M059J (cell line): Measurements from ENCODE around the gene ODAD3. TPM values are rescaled to one million over a fixed set of nuclear protein-coding genes. Genes with fewer than 3 reads are reported as not detected.
"Not testable (repeated sequence)": the region's sequence is repeated elsewhere in the genome, so short reads cannot be mapped to it uniquely, and the experiment has no call there.

Experiments used
- DNase-seq: peaks from one replicate; pipeline ENCODE4 v3.0.0-alpha.2; 2012; ENCODE audit warnings: low read depth
- total RNA-seq: library from RNA; depleted of rRNA; stranded (reverse); fragments of >200 nt; shearing (Covaris generic); gene quantifications from 2 replicates; pipeline ENCODE4 v1.2.3, GENCODE V29; 2014

ODAD3 gene
- total RNA-seq, 1 experiment from 2014 or later = 0.54 TPM

DNA sequence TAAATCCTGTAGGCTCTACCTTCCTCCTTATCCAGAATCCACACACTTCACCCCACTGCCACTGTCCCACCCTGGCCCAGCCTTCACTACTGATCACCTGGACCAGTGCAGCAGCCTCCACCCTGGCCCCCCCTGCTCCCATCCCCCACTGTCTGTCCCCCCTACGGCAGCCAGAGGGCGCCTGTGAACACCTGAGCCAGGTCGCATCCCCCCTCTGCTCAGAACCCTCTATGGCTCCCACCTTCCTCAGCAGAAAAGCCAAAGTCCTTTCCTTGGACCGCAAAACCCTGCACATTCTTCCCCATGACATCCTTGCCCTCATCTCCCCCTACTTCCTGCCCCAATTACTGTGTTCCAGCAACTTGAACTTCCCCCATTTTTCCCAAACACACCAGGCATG lies 25.3 kb upstream of the ODAD3 start:
- DNase-seq = no peak

DNA sequence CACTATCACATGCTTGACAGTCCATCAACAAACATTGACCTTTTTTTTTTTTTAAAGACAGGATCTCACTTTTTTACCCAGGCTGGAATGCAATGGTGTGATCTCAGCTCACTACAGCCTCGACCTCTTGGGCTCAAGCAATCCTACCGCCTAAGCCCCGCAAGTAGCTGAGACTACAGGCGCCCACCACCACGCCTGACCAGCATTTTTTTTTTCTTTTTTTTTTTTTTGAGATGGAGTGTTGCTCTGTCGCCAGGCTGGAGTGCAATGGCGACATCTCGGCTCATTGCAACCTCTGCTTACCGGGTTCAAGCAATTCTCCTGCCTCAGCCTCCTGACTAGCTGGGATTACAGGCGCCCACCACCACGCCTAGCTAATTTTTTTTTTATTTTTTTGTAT lies 24.0 kb upstream of the ODAD3 start:
- not testable (repeated sequence) for DNase-seq

DNA sequence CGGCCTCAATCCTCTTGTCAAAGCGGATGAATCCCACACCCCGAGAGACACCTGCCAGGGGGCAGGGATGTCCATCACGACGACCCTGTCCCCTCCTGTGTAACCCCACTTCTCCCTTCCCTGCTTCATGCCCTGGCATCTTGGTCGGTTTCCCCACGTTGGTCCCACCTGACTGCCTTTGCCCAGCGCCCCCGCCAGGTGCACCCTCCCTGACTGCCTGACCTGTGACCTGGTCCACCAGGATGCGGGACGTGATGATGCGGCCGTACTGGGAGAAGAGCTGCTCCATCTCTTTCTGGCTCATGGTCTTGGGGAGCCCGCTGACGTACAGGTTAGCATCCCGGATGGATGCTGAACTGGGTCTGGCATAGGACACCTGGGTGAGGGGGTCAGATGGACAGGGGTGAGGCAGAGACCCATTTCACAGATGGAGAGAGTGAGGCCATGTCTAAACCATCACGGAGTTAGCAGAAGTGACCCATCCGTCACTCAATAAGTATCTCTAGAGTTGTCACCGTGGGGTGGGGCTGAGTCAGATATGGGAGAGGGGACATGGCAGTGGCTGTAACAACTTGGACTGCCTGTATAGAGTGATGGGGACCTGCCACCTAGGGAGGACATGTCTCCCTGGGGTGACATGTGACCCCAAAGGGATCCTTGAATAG lies 23.4 kb upstream of the ODAD3 start:
- no peak for DNase-seq

DNA sequence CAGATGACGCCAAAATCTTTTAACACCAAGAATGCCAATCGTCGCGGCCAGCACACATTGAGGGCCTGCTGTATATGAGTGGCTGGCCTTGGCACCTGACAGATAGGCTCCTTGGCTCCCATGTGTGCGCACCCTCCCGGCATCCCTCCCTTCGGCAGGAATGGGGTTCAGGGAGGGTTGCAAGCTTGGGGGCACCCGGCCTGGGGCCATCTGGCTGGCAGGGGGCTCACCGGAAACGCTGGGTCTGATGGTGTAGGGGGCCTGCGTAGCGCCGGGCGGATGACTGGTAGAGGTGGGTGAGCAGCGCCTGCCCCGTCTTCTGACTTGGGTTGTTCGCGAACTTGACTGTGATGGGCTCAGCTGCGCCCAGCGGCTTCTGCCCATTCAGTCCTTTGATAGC lies 22.9 kb upstream of the ODAD3 start:
- DNase-seq = no peak

DNA sequence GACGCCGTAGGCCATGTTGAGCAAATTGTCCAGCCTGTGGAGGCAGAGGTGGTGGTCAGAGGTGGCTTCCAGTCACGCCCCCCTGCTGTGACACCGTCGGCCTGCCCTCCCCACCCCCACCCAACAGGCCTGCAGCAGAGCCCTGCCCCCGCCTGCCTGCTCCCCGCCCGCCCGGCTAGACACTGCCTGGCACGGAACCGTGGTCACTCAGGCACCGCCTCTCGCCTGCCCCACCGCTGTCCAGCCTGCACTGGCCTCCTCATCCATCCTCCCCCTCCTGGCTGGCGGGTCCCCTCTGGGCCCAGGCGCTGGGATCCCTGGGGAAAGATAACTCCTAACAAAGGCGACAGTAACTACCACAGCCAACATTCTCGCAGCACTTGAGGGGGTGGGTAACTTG lies 22.2 kb upstream of the ODAD3 start:
- DNase-seq = no peak

DNA sequence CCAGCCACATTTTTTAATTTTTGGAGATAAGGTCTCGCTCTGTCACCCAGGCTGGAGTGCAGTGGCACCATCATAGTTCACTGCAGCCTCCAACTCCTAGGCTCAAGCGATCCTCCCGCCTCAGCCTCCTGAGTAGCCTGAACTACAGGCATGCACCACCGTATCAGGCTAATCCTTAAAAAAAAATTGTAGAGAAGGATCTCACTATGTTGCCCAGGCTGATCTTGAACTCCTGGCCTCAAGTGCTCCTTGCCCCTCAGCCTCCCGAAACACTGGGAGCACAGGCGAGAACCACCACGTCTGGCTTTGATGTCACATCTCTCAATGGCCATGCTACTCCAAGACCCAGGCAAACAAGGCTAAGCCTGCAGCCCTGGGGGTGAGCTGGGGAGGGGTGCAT lies 21.7 kb upstream of the ODAD3 start:
- no peak for DNase-seq

DNA sequence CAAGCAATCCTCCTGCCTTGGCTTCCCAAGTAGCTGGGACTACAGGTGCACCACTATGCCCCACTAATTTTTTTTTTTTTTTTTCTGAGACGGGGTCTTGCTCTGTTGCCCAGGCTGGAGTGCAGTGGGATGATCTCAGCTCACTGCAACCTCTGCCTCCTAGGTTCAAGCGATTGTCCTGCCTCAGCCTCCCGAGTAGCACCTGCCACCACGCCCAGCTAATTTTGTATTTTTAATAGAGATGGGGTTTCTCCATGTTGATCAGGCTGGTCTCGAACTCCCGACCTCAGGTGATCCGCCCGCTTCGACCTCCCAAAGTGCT lies 20.3 kb upstream of the ODAD3 start:
- not testable (repeated sequence) for DNase-seq

DNA sequence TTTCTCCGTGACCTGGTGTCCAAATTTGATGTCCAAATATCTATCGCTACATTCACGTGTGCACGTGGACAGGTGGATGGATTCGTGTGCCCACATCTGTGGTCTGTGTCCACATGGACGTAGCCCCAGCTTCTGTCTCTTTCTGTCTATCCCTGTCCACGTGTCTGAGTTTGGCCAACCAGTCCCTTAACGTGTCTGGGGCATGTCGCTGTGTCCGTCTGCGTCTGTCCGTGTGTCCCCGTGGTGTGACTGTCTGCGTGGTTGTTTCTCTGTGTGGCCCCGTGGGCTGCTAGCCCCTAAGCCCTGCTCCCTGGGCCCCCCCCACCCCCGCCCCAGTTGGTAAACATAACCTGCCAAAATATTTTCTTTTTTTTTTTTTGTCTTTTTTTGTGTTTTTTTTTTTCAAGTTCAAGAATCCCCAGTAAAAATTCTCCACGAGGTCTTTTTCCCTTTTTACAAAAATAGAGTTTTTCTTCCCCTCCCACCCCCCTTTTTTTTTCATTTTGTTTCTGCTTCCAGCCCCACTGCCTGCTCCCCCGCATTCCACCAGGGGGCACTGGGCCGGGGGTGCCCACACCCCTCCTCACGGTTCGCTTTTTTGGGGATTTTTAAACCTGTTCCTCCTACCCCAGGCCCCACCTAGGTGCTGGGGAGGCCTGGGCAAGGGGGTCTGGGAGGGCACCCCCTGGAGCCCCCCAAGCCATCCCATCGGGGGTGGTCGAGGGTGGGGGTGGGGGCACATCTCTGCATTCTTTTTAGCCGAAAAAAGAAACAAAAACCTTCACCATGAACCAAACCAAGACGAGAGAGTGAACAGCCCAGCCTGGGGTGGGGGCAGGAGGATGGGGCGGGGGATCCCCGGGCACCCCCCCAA lies 18.8 kb upstream of the ODAD3 start:
- no peak for DNase-seq

DNA sequence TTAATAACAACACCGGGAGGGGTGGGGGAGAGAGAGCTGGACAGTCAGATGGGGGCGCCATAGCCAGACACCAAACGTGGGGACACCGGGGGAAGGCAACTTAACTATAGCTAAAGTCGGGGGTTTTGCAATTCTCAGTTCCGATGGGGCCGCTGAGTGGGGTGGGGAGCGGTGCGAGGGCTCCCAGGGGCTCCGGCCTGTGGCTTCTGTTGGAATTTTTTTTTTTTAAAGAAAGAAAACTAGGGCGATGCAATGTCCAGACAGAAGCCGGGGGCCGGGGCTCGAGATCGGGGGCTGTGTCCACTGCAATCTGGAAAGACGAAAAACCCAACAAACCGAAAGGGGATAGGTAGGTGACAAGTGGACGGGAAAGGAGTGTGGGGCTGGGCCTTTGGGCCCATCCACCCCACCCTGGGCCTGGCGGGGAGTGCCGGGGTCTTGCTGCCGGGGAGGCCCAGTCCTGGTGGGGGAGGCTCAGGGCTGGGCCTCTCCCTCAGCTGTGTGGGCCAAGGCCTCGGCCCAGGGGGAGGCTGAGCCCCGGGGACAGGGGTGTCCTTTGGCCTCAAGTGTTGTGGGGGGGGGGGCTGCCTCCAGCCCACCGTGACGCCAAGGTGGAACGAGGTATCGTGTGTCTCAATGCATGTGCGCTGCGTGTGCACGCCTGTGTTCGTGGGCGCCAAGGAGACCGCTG lies 17.8 kb upstream of the ODAD3 start:
- no peak for DNase-seq

DNA sequence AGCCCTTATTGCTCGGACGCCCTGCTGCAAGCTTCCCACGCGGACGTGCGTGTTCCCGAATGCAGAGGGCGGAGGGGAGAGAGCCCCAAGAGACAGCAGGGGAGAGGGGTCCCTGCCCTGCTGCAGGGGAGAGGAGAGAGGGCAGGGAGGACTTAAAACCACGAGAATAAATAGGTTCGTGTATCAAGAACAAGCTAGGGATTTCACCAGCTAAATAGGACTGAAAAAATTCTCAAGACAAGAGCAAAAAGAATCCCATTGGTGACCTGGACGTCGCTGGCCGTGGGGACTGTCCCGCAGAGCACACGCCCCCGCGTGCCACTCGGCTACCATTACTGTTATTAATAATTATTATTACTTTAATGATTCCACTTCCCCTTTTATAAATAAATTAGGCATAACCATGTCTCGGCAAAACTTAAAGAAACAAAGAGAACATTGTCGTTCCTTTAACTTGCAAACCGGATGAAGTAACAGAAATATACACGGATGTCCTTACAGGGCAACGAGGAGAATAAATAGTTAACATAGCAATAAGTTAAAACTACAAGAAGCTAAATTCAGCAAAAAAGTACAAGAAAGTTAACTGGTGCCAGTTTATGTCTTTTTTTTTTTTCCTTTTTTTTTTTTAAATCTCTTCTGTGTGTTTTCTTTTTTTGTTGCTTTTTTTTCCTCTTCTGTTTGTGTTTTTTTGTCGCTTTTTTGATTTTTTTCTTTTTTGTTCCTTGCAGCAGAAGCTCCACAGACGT lies 17.1 kb upstream of the ODAD3 start:
- DNase-seq = no peak

DNA sequence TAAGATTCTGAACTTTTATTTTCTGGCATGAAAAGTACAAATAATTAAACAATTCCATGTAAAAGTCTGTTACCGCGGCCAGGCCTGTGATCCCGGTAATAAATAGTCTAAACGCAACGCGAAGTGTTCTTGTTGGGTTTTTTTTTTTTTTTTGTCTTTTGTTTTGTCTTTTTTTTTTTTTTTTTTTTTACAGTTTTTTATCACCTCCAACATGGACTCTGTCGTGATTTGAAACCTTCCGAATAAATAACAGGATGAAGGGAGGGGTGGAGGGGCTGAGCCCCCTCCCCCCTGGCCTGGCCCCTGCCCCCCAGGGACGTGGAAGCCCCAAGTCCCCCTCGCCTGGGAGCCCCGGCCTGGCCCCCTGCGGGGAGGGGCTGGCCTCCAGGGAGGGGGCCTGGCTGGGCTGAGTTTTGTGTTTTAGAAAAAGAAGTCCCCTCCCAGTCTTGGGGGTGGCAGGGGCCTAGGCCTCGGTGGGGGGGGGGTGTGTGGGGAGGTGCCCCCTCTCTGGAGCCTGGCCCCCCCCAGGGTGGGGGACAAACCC lies 16.5 kb upstream of the ODAD3 start:
- no peak for DNase-seq

DNA sequence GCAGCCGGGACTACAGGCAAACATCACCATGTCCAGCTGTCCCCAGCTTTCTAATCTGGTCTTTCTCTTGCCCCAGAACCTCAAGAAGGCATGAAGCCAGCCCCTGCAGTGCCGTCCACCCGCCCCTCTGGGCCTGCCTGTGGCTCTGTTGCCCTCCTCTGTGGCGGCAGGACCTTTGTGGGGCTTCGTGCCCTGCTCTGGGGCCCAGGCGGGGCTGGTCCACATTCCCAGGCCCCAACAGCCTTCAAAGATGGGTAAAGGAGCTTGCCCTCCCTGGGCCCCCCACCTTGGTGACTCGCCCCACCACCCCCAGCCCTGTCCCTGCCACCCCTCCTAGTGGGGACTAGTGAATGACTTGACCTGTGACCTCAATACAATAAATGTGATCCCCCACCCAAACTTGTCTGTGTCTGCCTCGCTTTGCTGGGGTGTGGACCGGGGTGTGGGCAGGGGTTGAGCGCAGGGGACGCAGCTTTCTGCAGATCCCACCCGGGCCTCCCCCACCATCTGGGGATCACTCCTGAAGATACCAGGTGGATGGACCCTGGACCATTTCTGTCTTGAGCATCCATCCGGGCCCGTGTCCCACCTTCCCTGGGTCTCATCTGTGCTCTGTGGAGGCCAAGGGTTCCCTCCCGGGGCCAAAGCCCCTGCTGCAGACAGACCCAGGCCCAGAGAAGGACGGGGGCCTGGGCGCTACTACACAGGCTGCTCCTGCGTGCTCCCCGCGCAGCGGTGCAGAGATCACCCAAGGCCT lies 15.8 kb upstream of the ODAD3 start:
- no peak for DNase-seq

DNA sequence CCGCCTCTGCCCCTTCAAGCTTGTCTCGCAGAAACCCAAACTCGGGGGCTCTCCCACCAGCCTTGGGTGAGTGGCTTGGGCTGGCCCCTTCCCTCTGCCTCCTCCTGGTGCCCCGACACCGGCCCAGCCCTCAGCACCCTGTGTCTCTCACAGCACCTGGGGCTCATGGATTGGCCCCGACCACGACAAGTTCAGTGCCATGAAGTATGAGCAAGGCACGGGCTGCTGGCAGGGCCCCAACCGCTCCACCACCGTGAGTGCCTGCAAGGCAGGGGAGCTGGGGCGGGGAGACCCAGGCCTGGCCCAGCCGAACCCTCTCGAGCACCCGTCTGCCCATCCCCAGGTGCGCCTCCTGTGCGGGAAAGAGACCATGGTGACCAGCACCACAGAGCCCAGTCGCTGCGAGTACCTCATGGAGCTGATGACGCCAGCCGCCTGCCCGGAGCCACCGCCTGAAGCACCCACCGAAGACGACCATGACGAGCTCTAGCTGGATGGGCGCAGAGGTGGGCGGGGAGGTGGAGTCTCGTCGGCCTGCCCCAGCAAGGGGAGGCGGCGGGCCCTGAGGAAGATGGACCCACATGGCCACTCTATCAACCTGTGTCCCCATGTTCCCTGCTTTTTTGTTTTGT lies 14.1 kb upstream of the ODAD3 start:
- DNase-seq = no peak

DNA sequence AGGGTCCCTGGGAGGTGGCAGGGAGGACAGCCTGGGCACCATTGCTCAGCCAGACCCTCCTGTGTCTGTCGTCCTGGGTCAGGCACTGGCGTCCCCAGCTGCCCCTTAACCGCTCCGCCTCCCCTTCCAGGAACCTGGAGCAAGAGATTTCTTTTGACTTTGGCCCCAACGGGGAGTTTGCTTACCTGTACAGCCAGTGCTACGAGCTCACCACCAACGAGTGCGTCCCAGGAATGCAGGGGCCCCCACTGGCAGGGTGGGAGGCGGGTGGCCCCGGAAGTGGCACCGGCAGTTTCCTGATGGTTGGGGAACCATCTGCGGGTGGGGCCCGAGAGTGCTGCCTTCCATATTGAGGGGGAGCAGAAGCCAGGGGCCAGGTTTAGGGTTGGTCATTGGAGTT lies 13.5 kb upstream of the ODAD3 start:
- no peak for DNase-seq

DNA sequence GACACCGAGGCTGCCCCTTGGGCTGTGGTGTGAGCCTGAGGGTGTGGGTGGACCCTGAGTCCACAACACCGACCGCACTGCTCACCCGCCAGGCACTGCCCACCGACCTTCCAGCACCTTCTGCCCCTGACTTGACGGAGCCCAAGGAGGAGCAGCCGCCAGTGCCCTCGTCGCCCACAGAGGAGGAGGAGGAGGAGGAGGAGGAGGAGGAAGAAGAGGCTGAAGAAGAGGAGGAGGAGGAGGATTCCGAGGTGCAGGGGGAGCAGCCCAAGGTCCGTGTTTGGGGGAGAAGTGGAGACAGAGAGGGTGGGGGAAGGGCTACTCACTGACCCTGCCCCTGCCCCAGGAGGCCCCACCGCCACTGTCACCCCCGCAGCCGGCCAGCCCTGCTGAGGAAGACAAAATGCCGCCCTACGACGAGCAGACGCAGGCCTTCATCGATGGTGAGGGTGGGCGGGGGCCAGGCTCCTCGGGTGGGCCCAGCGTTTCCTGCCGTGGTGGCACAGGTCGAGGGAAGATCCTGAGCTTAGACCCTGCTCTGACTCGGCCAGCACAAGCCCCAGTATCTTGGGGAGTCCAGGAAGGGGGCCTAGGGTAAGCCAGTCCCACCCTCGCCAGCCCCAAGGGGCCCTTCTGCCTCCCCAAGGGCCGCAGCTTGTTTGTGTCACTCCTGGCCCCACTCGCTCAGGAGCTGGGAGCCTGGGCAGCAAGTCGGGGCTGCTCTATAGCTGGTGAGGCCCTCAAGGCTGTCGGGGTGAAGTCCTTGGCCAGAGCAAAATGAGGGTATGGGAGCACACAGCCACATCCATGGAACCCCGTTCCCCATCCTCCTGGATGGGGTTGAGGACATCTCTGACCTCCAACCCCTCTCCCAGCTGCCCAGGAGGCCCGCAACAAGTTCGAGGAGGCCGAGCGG lies 12.7 kb upstream of the ODAD3 start:
- DNase-seq = no peak

DNA sequence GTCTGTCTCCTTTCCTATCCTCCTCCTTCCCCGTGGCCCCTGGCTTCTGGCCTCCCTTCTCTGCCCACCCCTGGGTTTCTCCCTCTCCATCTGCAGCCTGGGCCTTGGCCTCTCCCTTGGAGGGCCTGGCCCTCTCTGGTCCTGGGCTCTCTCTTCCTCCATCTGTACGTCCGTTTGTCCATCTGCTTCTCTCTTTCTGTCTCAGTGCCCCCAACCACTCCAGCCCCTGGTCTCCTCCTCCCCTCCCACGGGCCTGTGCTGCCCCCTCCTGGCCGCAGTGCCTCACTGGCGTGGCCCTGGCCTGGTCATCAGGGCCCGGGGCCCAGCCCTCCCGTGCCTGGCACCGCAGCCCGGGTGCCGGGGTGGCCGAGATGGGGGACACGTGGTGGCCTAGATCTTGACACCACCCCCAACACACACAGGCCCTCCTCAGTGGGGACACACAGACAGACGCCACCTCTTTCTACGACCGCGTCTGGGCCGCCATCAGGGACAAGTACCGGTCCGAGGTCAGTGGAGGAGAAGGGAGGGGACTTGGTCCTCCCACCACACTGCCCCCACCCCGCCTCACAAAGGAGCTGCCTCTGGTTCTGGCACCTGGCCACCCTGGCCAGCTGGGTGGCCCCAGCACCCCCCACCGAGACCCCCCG lies 11.9 kb upstream of the ODAD3 start:
- DNase-seq = no peak

DNA sequence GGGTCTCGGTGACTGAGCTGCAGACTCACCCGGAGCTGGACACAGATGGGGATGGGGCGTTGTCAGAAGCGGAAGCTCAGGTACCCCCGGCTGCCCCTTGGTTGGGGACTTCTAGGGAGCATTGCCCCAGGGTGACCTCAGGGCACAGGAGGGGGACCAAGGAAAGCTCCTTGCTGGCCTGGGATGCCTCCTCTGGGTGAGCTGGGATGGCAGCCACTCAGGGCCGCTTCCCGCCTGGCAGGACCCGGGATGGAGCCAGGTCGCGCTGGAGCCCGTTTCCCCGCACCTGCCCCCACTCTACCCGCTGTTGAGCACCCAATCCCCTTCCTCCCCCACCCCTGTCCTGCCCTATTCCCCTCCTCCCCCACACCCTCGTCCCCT lies 11.3 kb upstream of the ODAD3 start:
- DNase-seq = no peak

DNA sequence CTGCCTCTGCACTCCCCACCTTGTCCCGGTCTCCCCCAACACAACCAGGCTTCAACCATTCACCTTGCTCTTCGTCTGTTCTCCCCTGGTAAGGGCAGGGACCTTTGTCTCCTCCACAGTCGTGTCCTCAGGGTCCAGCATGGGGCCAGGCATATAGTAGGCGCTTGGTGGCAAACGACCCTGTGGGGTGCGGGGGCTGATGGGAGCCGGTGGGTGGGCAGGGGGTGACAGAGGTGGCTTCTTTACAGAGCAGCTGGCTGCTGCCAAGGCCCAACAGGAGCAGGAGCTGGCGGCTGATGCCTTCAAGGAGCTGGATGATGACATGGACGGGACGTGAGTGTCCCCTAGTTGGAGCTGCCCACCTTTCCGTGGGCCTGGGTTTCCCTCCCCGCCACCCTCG lies 10.2 kb upstream of the ODAD3 start:
- no peak for DNase-seq

DNA sequence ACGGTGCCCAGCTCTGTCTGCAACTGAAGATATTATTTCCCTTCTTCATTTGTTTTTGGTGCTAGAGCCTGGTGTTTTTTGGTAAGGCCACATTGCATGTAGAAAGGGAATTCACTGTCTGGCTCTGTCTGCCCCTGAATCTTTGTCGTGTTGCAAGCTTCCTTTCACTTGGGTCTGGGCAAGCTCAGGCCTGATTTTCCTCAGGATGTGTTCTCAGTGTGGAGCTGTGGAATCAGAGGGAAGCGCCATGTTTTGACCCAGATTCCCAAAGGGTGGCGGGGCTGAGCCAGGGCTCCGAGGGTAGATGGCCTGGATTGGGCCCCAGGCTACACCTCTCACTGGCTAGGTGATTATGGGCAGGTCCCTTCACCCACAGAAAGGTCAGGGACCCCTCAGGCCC lies 9.1 kb upstream of the ODAD3 start:
- DNase-seq = no peak
